GM19438 (cell line): ENCODE data around the gene EYA4.

Experiments
- ATAC-seq: cut with Tn5 transposase; IDR thresholded peaks from one replicate; pipeline ENCODE4 v1.9.1; 2021; ENCODE audit warnings: low read depth; ENCODE audit not compliant: unreplicated experiment

The EYA4 gene

GRCh38 chr6:133502441-133503335 is 261.5 kb downstream of the EYA4 start:
- ATAC-seq = no peak

GRCh38 chr6:133503336-133503729 is 262.2 kb downstream of the EYA4 start:
- ATAC-seq = no peak

- ATAC-seq = no peak
Measured at GRCh38 chr6:133504158-133504557, 263.0 kb downstream of the EYA4 start.

GRCh38 chr6:133504761-133505160 is 263.6 kb downstream of the EYA4 start:
- ATAC-seq = no peak

- no peak for ATAC-seq
Measured at GRCh38 chr6:133505681-133506080, 264.5 kb downstream of the EYA4 start.

GRCh38 chr6:133512410-133513016 is 271.4 kb downstream of the EYA4 start:
- ATAC-seq = no peak

GRCh38 chr6:133523816-133524215 is 282.7 kb downstream of the EYA4 start:
- ATAC-seq = no peak

- no peak for ATAC-seq
Measured at GRCh38 chr6:133526436-133526835, 285.3 kb downstream of the EYA4 start.

GRCh38 chr6:133528566-133528965 is 287.4 kb downstream of the EYA4 start:
- no peak for ATAC-seq

DNA sequence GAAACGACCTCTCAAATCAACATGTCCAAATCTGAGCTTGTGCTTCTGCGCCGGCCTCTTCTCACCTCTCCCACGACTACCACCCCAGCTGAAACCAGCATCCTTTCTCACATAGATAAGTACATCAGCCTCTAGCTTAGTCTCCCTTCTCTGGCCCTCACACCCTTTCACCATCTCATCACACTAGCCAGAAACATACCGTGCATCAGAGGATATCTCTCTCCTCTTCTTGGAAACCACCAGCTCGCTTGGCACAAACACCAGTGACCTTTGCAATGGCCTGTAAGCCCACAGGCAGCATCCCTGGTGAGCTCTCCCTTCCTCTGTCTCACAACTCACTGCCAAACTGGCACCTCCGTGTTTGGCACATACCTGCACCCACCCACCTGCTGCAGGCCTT is 291.8 kb downstream of the EYA4 start:
- ATAC-seq = no peak

- ATAC-seq = no peak
Measured at GRCh38 chr6:133539502-133540259, 298.5 kb downstream of the EYA4 start.

GRCh38 chr6:133540361-133540760 is 299.2 kb downstream of the EYA4 start:
- ATAC-seq = no peak

GRCh38 chr6:133541040-133541439 is 299.9 kb downstream of the EYA4 start:
- no peak for ATAC-seq

DNA sequence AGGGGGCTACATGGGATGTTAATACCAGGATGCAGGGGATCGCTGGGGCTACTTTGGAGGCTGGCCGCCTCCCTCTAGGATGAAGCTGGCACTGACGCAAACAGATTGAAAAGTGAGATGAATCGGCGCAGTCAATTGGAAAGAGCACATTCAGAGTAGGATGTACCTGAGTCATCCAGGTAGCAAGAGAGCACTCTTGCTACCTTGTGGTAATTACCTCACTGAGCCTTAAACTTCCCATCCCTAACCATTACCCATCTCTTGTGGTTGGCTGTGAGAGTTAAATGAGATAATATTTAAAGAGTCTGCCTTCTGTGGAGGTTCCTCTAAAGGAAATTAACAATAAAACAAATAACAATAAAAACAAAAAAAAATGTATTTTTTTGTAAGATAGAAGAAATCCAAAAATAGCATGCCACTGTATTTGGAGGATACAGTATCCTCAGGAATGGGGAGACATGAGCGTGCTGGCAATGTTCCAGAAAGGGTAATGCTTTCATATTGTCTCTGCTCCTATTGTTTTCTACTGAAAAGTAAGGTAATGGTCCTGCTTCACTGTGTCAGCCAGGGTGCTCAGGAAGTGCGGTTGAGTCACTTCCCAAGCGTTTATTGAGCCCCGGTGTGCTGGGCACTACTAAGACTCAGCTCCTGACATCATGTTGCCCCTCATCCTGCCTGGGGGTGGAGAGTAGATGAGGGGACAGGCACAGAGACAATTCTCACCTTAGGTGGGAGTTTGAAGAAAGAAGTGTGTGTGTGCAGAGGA is 301.1 kb downstream of the EYA4 start:
- ATAC-seq = no peak

- ATAC-seq = no peak
Measured at GRCh38 chr6:133544419-133544818, 303.3 kb downstream of the EYA4 start.

GRCh38 chr6:133546098-133546497 is 304.9 kb downstream of the EYA4 start:
- no peak for ATAC-seq

GRCh38 chr6:133547136-133547535 is 306.0 kb downstream of the EYA4 start:
- no peak for ATAC-seq

GRCh38 chr6:133548423-133549159 is 307.4 kb downstream of the EYA4 start:
- ATAC-seq = no peak

DNA sequence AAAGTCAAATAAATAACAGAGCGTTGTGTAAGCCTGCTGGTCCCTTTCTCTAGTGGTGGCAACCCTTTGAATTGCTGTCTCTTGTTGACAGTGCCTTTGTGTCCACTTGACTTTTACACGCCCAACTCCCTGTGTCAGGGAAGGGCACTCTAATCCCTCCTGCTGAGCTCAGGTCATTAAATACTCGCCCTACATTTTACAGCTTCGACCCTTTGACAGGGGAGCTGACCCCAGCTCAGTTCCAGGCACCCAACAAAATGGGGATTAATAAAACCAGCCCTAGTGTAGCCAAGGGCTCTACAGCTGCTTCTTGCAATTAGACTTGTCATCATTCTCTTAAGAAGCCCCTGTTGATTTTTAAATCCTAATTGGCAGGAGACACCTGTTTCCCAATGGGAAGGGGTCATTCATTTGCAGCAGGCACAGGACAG is 308.2 kb downstream of the EYA4 start:
- ATAC-seq = no peak

DNA sequence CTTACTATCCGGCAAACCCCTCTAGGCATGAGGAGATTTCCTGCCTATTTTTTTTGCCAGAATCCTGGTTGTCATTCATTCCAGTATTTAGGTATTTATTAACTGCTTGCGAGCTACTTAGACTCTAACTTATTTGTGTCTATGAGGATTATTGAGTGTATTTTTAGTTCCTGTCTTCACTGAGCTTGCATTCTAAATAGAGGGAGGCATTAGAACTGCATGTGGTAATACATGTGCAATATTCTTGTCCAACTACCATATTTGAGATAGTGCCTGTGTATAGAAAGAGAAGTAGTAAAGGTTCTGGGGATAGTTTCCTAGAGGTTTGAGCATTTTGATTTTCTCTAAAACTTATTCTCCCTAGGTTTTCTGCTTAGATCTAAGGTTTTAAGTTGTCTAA is 308.9 kb downstream of the EYA4 start:
- ATAC-seq = no peak
